ENCODE measurements around the gene OR6A2.

GRCh38 chr11:6757373-6757967 lies 42.0 kb downstream of the OR6A2 start:
- TF ChIP-seq ZNF274 (IDR thresholded peaks at IDR 0.05; ENCODE audit: low read depth, low read length) (no peak), SUZ12 (IDR thresholded peaks at IDR 0.05; ENCODE audit: extremely low read depth, insufficient read depth, insufficient read length) (no peak)
